PC-9 (cell line): ENCODE measurements around the gene KRT14. TPM values are rescaled to one million over a fixed set of nuclear protein-coding genes. Genes with fewer than 3 reads are reported as not detected.

Experiments
- BruUV-seq: library from RNA; stranded (reverse); fragments of 400-500 nt; replicated peaks from 2 replicates; lab custom pipeline; 2021; lab: Mats Ljungman, UMichigan
- CTCF ChIA-PET: fragments of 300-600 bp; sonication (Branson Sonifier 250); formaldehyde crosslinking; loops from one replicate; lab custom pipeline; 2022; ENCODE audit warnings: antibody characterized with exemption; lab: Charles Lee
- POLR2A ChIA-PET: fragments of 300-600 bp; sonication (Branson Sonifier 250); formaldehyde crosslinking; loops from one replicate; lab custom pipeline; 2022; ENCODE audit warnings: antibody characterized with exemption; ENCODE audit not compliant: unreplicated experiment; lab: Charles Lee
- DNase-seq, 2 experiments: peaks; one replicate each; pipeline versions ENCODE4 v3.0.0 to v3.0.0-alpha.2; 2015 to 2022; ENCODE audit warnings: mixed read lengths in 1 of 2
- H2AFZ ChIP-seq: fragments of 200-600 bp; sonication (generic); 2 replicates; pipeline ENCODE4 v1.8.1; 2017; ENCODE audit warnings: antibody characterized with exemption
- H3F3A ChIP-seq: fragments of 200-600 bp; sonication (generic); 2 replicates; pipeline ENCODE4 v1.8.1; 2017; ENCODE audit warnings: antibody characterized with exemption, mild to moderate bottlenecking, low read depth; ENCODE audit not compliant: insufficient read depth
- H3K27ac ChIP-seq: fragments of 200-600 bp; sonication (generic); 2 replicates; pipeline ENCODE4 v1.6.1; 2016; ENCODE audit warnings: mixed run types
- H3K27me3 ChIP-seq: fragments of 200-600 bp; sonication (generic); 2 replicates; pipeline ENCODE4 v1.6.1; 2016; ENCODE audit warnings: low read depth, mixed run types; ENCODE audit not compliant: insufficient read depth
- H3K36me3 ChIP-seq: fragments of 200-600 bp; sonication (generic); 2 replicates; pipeline ENCODE4 v1.6.1; 2016; ENCODE audit warnings: low read depth, mixed run types
- H3K4me1 ChIP-seq: fragments of 200-600 bp; sonication (generic); replicated peaks from 2 replicates; pipeline ENCODE4 v1.6.1; 2016; ENCODE audit warnings: mixed run types; ENCODE audit not compliant: insufficient read depth
- H3K4me2 ChIP-seq: fragments of 200-600 bp; sonication (generic); 2 replicates; pipeline ENCODE4 v1.6.1; 2017; ENCODE audit warnings: mixed run types
- H3K4me3 ChIP-seq: fragments of 200-600 bp; sonication (generic); 2 replicates; pipeline ENCODE4 v1.6.1; 2016; ENCODE audit warnings: mixed run types
- H3K79me2 ChIP-seq: fragments of 200-600 bp; sonication (generic); 2 replicates; pipeline ENCODE4 v1.6.1; 2017; ENCODE audit warnings: low read depth, mixed run types
- H3K9me2 ChIP-seq: fragments of 200-600 bp; sonication (generic); 2 replicates; pipeline ENCODE4 v1.8.1; 2017; ENCODE audit warnings: mild to moderate bottlenecking; ENCODE audit not compliant: insufficient read depth
- H3K9me3 ChIP-seq: fragments of 200-600 bp; sonication (generic); 2 replicates; pipeline ENCODE4 v1.8.1; 2016; ENCODE audit warnings: low read depth; ENCODE audit not compliant: insufficient read depth
- H4K20me1 ChIP-seq: fragments of 200-600 bp; sonication (generic); 2 replicates; pipeline ENCODE4 v1.8.1; 2017; ENCODE audit not compliant: insufficient read depth
- EZH2 ChIP-seq: fragments of 200-600 bp; sonication (generic); IDR thresholded peaks from 2 replicates; pipeline ENCODE4 v1.8.0; 2017; ENCODE audit warnings: antibody characterized with exemption, low read depth
- intact Hi-C: fragments of 100-400 bp; cut with micrococcal nuclease; formaldehyde crosslinking; loops from one replicate; pipeline ENCODE4 v1.10.0; 2022; ENCODE audit not compliant: unreplicated experiment
- total RNA-seq: library from RNA; stranded (reverse); gene quantifications from 2 replicates; pipeline ENCODE4 v1.2.3, GENCODE V29; 2021
- TF ChIP-seq, protein P1 (sequence below): fragments of 200-600 bp; sonication (generic); conservative IDR thresholded peaks from 2 replicates; pipeline ENCODE4 v1.6.1; 2017; ENCODE audit warnings: mixed run types, antibody characterized with exemption, mild to moderate bottlenecking, moderate library complexity

Gene KRT14
- total RNA-seq, 1 experiment from 2014 or later = 2.2 TPM

GRCh38 chr17:41537614-41537954 is 49.1 kb downstream of the KRT14 start:
- BruUV-seq = no TSS peak
- Histone ChIP-seq H3K4me2 (peak overlapping the region; percentile 75), H3K36me3 (no peaks in the 10 kb centered on the region), H3K4me3 (no peak overlapping the region), H3K9me2 (no peaks in the 10 kb centered on the region), H4K20me1 (no peaks in the 10 kb centered on the region), H3K27me3 (no peaks in the 10 kb centered on the region), H3K27ac (peak overlapping the region; percentile 80), H3F3A (peaks cover 71% of the 10 kb centered on the region), H3K9me3 (no peaks in the 10 kb centered on the region), H3K4me1 (peaks cover 98% of the 10 kb centered on the region), H2AFZ (no peak overlapping the region), H3K79me2 (peaks cover 7% of the 10 kb centered on the region; the same call in 1 of the 2 replicates)
- ChIA-PET POLR2A (no interaction called here), CTCF (no interaction called here)
- no peak for DNase-seq
- intact Hi-C loops = no loop called here
- TF ChIP-seq, protein P1, sequence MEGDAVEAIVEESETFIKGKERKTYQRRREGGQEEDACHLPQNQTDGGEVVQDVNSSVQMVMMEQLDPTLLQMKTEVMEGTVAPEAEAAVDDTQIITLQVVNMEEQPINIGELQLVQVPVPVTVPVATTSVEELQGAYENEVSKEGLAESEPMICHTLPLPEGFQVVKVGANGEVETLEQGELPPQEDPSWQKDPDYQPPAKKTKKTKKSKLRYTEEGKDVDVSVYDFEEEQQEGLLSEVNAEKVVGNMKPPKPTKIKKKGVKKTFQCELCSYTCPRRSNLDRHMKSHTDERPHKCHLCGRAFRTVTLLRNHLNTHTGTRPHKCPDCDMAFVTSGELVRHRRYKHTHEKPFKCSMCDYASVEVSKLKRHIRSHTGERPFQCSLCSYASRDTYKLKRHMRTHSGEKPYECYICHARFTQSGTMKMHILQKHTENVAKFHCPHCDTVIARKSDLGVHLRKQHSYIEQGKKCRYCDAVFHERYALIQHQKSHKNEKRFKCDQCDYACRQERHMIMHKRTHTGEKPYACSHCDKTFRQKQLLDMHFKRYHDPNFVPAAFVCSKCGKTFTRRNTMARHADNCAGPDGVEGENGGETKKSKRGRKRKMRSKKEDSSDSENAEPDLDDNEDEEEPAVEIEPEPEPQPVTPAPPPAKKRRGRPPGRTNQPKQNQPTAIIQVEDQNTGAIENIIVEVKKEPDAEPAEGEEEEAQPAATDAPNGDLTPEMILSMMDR = no peak
- TF ChIP-seq EZH2 = no peak

- peaks cover 67% of the 10 kb centered on the region for H3F3A ChIP-seq
- H3K79me2 ChIP-seq = peaks cover 7% of the 10 kb centered on the region; the same call in 1 of the 2 replicates
- H4K20me1 ChIP-seq = no peaks in the 10 kb centered on the region
- H3K4me2 ChIP-seq = peak overlapping the region; percentile 75
- ChIA-PET POLR2A (interaction anchor here (0.6 kb wide), 4 partner anchors 11 to 121 kb away, joined by 3 to 6 read pairs (median 4); no protein-coding TSS in a partner anchor), CTCF (interaction anchor here (1.9 kb wide), 1 partner anchor 12 kb away, joined by 6 read pairs; no protein-coding TSS in a partner anchor)
- H3K4me1 ChIP-seq = peaks cover 98% of the 10 kb centered on the region
- no peak for DNase-seq
- no peak overlapping the region for H3K4me3 ChIP-seq
- TF ChIP-seq, protein P1 = no peak
- TF ChIP-seq EZH2 = no peak
- H2AFZ ChIP-seq = no peak overlapping the region
- H3K27me3 ChIP-seq = no peaks in the 10 kb centered on the region
- no peaks in the 10 kb centered on the region for H3K36me3 ChIP-seq
- peak overlapping the region; percentile 80 for H3K27ac ChIP-seq
- BruUV-seq = no TSS peak
- intact Hi-C loops = loop anchor here (1.0 kb wide), 1 partner anchor 9 kb away; the partner anchor contains the start of gene KRT19
- no peaks in the 10 kb centered on the region for H3K9me2 ChIP-seq
- no peaks in the 10 kb centered on the region for H3K9me3 ChIP-seq
These were observed 49.7 kb downstream of the KRT14 start for GRCh38 chr17:41536741-41537613.

GRCh38 chr17:41535764-41536481 is 50.8 kb downstream of the KRT14 start:
- ChIA-PET POLR2A (interaction anchor here (0.5 to 0.6 kb wide), 5 partner anchors 10 to 431 kb away, joined by 3 to 4 read pairs (median 4); partner anchors contain the start of genes CNP and EIF1), CTCF (interaction anchor here (0.5 to 1.9 kb wide), 3 partner anchors 10 to 112 kb away, joined by 3 to 6 read pairs (median 3); no protein-coding TSS in a partner anchor)
- H3K4me3 ChIP-seq = peak overlapping the region; percentile 8; the same call in 1 of the 2 replicates
- H3K27me3 ChIP-seq = no peaks in the 10 kb centered on the region
- H3K4me2 ChIP-seq = peak overlapping the region; percentile 75
- H3K9me2 ChIP-seq = no peaks in the 10 kb centered on the region
- TF ChIP-seq EZH2 = no peak
- TF ChIP-seq, protein P1 = no peak
- no peaks in the 10 kb centered on the region for H3K9me3 ChIP-seq
- peaks cover 7% of the 10 kb centered on the region; the same call in 1 of the 2 replicates for H3K79me2 ChIP-seq
- H3K36me3 ChIP-seq = no peaks in the 10 kb centered on the region
- H3K27ac ChIP-seq = peak overlapping the region; percentile 80
- H3K4me1 ChIP-seq = peaks cover 98% of the 10 kb centered on the region
- no peaks in the 10 kb centered on the region for H4K20me1 ChIP-seq
- peaks cover 68% of the 10 kb centered on the region for H3F3A ChIP-seq
- peak; percentile 85 to 89 for DNase-seq
- H2AFZ ChIP-seq = no peak overlapping the region
- intact Hi-C loops = loop anchor here (1.0 kb wide), 1 partner anchor 8 kb away; the partner anchor contains the start of gene KRT19
- BruUV-seq = no TSS peak
